Measurements from ENCODE around the gene CD37. TPM values are rescaled to one million over a fixed set of nuclear protein-coding genes. Genes with fewer than 3 reads are reported as not detected.
"Not testable (repeated sequence)": the region's sequence is repeated elsewhere in the genome, so short reads cannot be mapped to it uniquely, and the experiment has no call there.

Gene CD37, protein sequence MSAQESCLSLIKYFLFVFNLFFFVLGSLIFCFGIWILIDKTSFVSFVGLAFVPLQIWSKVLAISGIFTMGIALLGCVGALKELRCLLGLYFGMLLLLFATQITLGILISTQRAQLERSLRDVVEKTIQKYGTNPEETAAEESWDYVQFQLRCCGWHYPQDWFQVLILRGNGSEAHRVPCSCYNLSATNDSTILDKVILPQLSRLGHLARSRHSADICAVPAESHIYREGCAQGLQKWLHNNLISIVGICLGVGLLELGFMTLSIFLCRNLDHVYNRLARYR
- total RNA-seq (2014; rRNA removed; shearing (Covaris generic)), result not detected in 2 replicates

DNA sequence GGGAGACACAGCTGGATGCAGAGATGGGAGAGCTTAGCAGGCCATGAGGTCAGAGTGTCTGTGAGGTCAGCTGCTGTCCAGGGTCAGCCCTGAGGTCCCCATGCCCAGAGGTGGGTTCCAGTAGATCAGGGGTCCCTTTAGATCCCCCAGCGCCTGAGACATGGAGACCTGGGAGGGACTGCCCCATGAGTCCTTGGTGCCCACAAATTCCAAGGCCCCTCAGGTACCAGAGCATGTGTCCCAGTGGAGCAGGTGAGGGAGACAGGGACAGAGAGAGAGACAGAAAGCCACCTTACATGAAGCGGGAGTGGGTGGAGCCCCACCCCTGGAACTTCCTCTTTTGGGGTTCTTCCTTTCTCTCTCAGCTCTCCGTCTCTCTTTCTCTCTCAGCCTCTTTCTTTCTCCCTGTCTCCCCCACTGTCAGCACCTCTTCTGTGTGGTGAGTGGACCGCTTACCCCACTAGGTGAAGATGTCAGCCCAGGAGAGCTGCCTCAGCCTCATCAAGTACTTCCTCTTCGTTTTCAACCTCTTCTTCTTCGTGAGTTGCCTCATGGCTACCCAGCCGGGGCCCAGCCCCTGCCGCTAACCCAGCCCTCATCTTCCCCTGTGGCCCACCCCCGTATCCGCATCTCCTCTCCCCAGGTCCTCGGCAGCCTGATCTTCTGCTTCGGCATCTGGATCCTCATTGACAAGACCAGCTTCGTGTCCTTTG lies at the start of gene CD37:
TSS of gene CD37 (plus strand) at position 336 of the 713 bp plus-strand sequence. CDS start at position 471, 135 bp downstream.
- DNase-seq (ENCODE audit: low read depth), result no peak

DNA sequence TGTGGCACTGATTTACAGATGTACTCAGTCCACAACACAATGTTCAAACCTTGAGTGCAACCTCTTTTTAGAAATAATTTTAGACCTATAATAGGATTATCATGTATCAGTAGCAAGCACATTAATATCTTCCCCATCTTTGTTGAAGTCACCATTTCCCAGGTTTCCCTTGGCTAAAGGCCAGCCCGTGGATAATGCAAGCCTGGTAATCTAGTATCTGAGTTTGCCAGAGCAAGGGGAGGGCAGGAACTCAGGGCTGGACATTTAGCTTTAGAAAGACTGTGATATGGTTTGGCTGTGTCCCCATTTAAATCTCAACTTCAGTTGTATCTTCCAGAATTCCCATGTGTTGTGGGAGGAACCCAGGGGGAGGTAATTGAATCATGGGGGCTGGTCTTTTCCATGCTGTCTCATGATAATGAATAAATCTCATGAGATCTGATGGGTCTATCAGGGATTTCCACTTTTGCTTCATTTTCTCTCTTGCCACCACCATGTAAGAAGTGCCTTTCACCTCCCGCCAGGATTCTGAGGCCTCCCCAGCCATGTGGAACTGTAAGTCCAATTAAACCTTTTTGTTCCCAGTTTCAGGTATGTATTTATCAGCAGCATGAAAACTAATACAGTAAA lies 48.0 kb upstream of the CD37 start:
- DNase-seq (ENCODE audit: low read depth), result no peak

DNA sequence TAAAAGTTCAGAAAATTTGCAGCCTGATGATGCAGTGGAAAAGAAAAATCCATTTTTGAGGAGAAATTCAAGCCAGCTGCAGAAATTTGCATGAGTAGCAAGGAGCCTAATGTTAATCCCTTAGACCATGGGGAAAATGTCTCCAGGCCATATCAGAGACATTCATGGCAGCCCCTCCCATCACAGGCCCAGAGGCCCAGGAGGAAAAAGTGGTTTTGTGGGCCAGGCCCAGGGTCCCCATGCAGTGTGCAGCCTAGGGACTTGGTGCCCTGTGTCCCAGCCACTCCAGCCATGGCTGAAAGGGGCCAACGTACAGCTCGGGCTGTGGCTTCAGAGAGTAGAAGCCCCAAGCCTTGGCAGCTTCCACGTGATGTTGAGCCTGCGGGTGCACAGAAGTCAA lies 47.0 kb upstream of the CD37 start:
- DNase-seq (ENCODE audit: low read depth), result not testable (repeated sequence)

DNA sequence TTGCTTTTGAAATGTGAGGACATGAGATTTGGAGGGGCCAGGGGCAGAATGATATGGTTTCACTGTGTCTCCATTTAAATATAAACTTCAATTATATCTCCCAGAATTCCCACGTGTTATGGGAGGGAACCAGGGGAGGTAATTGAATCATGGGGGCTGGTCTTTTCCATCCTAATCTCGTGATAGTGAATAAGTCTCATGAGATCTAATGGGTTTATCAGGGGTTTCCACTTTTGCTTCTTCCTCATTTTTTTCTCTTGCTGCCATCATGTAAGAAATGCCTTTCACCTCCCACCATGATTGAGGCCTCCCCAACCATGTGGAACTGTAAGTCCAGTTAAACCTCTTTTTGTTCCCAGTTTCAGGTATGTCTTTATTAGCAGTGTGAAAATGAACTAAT lies 45.9 kb upstream of the CD37 start:
- DNase-seq (ENCODE audit: low read depth), result not testable (repeated sequence)

DNA sequence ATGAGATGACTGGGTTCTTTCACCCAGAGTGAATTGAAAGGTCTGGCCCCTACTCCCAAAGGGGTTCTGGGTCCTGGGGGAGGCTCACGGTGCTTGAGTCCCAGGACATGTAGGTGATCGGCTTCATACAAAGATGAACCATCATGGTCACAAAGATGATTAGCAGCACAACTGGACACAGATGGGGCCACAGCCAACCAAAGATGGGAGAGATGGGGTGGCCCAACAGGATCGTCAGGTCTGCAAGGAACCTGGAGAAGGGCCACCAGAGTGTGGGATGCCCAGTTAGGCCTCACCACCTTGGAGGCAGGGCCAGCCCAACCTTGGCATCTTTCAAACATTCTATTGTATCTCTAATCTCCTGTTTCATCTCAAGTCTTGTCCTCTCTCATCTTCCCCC lies 44.7 kb upstream of the CD37 start:
- no peak for DNase-seq (ENCODE audit: low read depth)

DNA sequence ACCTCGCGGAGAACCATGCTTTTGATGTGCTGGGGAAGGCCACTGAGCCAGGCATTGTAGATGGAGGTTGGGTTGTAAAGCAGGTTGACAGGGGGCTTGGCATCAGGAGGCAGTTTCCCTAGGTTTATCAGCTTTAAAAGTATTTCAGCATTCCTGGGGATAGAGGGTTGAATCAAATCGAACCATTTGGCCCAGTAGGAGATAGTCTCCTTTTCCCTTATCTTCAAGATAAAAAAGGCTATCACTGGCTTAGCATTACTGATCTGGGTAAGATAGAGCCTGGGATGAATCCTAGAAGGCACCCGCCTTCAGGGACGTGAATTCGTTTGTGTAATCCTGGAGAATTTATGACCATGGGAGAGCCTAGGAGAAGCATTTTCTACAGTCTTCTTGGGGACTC lies 40.8 kb upstream of the CD37 start:
- no peak for DNase-seq (ENCODE audit: low read depth)

DNA sequence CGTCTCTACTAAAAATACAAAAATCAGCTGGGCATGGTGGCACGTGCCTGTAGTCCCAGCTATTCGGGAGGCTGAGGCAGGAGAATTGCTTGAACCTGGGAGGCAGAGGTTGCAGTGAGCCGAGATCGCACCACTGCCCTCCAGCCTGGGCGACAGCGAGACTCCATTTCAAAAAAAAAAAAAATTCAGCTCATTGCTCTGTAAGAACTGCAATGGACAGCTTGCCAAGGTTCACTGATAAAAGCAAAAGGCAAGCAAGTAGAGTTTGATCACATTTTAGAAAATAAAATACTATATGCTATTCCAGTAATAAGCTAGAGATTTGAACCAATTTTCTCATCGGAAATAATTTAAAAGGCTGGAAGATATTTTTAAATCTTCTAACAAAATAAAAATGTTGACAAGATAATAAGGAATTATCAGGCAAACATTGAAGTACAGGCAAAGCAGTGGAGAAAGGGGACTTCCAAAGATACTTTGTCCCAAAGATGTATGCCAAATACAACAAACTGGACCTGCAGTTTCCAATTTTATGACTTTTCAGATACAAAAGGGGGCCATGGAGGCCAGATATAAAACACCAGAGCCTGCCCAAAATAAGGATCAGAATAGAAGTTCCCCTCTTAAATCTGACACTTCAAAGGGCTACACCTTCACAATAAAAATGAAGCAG lies 39.9 kb upstream of the CD37 start:
- no peak for DNase-seq (ENCODE audit: low read depth)

DNA sequence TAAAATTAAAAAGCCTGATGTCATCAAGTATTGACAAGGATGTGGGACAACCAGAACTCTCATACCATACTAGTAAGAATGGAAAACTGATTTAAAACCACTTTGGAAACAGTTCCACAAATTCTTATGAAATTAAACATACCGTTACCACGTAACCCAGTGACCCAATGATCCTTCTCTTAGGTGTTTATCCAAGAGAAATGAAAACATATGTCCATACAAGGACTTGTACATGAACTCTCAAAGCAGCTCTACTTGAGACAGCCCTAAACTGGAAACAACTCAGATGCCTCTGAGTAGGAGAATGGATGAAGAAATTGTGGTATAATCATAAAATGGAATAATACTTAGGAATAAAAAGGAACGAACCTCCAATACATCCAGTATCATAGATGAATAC lies 37.8 kb upstream of the CD37 start:
- DNase-seq (ENCODE audit: low read depth), result no peak

DNA sequence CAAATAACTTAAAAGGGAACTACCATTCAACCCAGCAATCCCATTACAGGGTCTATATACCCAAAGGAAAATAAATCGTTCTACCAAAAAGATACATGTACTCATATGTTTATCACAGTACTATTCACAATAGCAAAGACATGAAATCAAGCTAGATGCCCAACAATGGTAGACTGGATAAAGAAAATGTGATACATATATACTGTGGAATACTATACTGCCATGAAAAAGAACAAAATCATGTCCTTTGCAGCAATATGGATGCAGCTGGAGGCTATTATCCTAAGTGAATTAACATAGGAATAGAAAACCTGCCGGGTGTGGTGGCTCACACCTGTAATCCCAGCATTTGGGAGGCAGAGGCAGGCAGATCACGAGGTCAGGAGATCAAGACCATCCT lies 36.6 kb upstream of the CD37 start:
- DNase-seq (ENCODE audit: low read depth), result not testable (repeated sequence)

DNA sequence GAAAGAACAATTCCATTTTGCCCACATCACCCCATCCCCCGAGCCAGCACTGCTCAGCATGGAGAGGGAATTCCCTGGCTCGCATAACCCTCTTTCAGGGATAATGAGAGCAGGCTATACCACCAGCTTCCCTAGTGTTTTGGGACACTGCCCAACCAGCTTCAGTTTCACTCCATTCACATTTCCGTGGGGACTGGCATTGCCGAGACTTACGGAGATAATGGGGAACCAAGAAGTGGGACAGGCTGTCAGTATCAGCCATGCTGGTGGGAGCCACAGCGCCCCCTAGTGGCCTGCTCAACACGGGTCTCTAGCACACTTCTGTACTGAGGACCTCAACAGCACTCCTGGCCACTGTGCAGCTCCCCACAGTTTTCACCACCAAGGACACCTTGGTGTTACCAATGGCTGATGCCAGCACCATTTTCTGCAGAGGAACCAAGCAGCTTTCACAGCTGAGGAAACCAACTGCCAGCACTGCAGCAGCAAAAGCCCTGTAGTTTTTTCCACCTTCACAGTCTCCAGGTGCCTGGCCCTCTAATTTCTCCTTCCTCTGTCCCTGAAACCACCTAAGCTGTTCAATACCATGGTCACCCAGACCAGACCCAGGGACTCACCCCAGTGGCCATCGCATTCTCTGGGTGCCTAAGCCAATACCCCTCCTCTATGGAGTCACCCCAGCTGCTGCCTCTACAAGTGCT lies 33.9 kb upstream of the CD37 start:
- DNase-seq (ENCODE audit: low read depth), result peak; percentile 78

DNA sequence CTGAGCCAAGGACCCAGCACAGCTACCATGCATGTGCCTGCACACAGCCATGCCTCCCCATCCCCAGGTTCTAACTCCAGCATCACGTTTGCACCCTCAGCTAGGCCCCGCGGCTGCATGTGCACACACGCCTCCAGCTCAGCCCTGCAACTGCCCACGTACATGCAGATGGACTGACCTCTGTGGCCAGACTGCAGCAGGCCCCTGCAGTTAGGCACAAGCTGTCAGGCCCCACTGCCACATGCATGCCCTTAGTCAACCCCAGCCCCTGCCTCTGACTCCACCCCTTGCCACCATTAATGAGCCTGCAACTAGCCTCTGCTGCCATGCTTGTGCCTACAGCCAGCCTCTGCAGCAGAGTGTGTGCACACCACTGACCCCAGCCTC lies 33.3 kb upstream of the CD37 start:
- no peak for DNase-seq (ENCODE audit: low read depth)

DNA sequence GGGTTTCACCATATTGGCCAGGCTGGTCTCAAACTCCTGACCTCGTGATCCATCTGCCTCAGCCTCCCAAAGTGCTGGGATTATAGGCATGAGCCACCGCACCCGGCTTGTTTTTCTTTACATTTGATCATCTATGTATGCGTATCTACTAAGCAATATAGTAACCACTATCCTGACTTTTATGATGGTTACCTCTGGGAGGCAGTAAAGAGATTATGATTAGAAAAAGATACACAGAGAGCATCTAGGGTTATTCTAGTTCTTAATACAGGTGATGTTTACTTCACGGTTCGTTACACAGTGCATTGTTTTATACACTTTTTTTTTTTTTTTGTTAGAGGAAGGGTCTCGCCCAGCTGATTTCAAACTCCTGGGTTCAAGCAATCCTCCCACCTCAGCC lies 28.5 kb upstream of the CD37 start:
- not testable (repeated sequence) for DNase-seq (ENCODE audit: low read depth)

DNA sequence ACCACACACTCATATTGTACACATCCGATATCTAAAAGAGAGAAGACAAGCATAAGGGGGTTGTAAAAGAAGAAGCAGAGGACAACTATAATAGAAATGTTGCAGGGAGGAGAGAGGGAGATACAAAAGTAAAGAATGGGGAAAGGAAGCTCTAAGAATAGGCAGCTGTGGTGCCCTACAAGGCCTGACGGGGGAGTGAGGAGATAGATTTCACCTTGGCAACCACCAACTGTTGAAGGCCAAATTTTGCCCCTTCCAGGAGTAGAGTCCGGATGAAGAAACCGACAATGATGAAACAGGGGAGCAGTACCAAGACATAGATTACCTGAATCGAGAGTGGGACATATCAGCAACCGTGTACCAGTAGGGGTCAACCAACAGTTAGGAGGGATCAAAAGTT lies 26.1 kb upstream of the CD37 start:
- DNase-seq (ENCODE audit: low read depth), result no peak

DNA sequence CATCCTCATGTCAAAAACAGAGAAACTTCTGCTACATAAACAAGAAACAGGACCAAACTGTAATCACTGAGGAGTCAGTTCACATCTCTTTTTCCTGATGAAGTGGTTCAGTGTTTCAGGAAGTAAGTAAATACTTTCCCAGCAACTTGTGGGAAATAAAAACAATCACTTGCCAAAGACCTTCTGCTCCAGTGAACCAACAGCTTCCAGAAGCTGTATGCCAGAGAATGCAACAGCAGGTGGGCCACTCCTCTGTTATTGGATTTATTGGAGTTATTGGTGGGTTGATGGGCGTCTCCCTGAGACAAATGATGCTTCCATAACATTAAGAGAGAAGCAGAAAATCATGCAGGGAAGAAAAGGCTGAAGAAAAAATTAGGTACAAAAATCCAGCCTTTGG lies 20.1 kb upstream of the CD37 start:
- no peak for DNase-seq (ENCODE audit: low read depth)

DNA sequence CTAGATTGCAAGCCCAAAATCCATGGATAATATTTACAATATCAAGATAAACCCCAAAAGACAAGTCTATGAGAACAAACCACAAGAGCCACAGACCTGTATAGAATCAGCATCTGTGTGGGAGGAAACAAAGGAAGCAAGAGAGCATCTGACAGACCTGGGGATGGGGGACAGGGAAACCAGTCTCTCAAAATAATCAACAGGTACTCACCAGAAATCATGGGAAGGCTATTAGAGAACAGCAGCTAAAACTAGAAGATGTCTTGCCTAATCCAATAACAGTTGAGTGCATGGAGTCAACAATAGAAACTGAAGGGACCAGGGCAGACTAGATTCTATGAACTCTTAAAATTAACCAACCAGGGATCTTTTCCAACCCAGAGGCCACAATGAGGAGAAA lies 18.9 kb upstream of the CD37 start:
- no peak for DNase-seq (ENCODE audit: low read depth)

DNA sequence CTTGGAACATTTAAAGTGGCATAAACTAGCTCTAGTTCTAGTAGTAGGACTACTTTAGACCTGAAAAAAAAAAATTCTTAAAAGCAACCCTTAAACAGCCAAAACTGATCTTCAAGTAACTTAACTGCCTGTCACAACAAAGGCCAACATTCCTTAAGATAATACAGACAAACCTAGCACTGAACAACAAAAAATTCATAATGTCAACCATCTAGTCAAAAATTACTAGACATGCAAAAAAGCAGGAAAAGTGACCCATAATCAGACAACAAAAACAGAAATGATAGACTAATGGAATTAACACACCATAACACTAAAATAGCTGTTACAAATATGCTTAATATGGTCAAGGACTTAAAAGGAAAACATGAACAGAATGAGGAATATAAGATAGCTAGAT lies 16.9 kb upstream of the CD37 start:
- DNase-seq (ENCODE audit: low read depth), result no peak

DNA sequence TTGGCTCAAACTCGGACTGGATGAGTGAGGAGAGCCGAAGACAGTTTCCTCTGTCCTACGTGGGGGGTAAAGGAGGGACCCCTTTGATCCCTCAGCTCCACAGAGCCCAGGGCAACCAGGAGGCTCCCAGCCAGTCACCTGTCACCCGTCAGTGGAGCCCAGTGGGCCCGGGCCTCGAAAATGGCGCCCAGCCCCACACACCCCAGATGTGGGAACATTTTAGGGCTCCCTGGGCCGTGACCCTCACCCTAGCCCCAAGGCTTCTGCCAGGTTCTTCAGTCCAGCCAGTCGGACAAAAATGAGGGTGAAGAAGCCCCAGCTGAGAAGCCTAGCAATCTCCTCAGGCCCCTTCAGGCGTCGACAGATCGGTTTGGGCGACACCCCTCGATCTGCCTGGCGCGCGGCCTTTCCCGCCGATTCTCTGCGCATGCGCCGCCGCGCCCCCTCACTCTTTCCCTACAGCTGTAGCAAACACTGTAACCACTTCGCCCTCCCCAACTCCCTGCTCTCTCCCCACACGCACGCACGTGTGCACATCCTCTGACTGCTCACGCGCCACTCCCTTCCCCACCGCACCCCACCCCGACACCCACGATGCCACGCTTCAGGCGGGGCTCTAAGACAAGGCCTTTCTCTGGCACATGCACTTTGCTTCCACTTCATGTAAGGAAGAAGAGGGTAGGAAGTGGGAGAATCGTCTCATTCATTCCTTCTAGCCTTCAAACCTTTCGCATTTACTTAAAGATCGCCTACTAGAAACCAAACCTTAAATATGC lies 10.2 kb upstream of the CD37 start, which contains the start of gene SLC6A16:
TSS of gene SLC6A16 (minus strand) at position 391 of the 776 bp plus-strand sequence. CDS start 13,844 bp downstream, outside the sequence.
- DNase-seq (ENCODE audit: low read depth), result no peak

DNA sequence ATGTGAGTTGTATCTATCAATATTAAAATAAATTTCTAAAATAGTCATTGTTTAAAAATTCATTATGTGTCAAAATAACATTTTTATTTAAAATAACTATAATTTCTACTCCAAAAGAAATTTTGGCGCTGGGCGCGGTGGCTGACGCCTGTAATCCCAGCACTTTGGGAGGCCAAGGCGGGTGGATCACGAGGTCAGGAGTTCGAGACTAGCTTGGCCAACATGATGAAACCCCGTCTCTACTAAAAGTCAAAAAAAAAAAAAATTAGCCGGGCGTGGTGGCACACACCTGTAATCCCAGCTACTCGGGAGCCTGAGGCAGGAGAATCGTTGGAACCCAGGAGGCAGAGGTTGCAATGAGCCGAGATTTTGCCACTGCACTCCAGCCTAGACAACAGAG lies 9.4 kb upstream of the CD37 start:
- DNase-seq (ENCODE audit: low read depth), result not testable (repeated sequence)

DNA sequence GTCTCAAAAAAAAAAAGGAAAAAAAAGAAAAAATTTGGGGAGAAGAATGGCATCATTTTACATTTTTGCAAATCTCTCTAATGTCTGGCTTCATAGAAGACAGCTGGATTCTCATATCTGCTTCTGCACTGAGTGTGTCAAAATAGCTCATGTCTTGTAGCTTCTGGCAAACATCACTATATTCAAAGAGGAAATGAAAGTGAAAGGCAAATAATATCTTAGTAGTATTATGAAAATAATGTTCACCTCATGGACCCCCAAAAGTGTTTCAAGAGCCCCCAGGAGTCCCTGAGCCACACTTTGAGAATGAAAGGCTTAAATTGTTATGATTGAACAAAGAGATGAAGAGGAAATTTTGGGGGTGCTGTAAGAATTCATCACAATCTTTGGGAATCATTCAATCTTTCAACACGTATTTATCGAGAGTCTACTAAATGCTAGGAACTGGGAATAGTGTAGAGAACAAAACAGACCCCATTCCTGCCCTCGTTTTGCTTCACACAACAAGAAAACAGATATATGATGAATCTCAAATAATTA lies 9.0 kb upstream of the CD37 start:
- no peak for DNase-seq (ENCODE audit: low read depth)

DNA sequence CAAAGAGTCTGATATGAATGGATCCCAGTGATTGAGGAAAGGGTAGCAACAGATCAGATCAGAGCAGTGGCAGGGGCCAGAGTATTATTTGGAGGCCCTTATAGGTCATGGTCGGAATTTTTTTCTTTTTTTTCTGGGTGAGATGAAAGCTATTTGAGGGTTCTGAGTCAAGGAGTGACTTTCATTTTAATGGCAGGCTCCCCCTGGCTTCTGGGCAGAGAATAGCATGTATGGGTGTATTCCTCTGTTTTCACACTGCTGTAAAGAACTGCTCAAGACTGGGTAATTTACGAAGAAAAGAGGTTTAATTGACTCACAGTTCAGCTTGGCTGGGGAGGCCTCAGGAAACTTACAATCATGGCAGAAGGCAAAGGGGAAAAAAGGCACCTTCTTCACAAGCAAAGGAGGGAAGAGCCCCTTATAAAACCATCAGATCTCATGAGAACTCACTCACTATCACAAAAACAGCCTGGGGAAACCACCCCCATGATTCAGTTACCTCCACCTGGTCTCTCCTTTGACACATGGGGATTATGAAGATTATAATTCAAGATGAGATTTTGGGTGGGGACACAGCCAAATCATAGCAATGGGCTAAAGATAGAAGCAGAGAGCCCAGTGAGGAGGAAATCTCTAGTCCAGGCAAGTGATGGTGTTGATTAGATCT lies 7.2 kb upstream of the CD37 start:
- peak; percentile 31 for DNase-seq (ENCODE audit: low read depth)

All from Daoy (cell line).